ENCODE results near the gene AMOTL2.
A peak's percentile ranks its signal among the peaks of the same experiment; 100 is the strongest.

The AMOTL2 gene

GRCh38 chr3:134364061-134364935 is 9.9 kb downstream of the AMOTL2 start:
- in situ Hi-C loops (cut with MboI; ENCODE audit: low pct_unique_long_range_greater_than_20kb, low sequenced_read_pairs, unreplicated experiment) = no loop called here
- no peak for TF ChIP-seq CTCF (IDR thresholded peaks at IDR 0.05; ENCODE audit: extremely low read depth, insufficient read depth, missing control alignments)
- DNase-seq (ENCODE audit: low spot score) = peak; percentile 48

GRCh38 chr3:134363381-134363755 is 10.9 kb downstream of the AMOTL2 start:
- TF ChIP-seq CTCF (IDR thresholded peaks at IDR 0.05; ENCODE audit: extremely low read depth, insufficient read depth, missing control alignments) = no peak
- no peak for DNase-seq (ENCODE audit: low spot score)
- in situ Hi-C loops (cut with MboI; ENCODE audit: low pct_unique_long_range_greater_than_20kb, low sequenced_read_pairs, unreplicated experiment) = no loop called here

DNA sequence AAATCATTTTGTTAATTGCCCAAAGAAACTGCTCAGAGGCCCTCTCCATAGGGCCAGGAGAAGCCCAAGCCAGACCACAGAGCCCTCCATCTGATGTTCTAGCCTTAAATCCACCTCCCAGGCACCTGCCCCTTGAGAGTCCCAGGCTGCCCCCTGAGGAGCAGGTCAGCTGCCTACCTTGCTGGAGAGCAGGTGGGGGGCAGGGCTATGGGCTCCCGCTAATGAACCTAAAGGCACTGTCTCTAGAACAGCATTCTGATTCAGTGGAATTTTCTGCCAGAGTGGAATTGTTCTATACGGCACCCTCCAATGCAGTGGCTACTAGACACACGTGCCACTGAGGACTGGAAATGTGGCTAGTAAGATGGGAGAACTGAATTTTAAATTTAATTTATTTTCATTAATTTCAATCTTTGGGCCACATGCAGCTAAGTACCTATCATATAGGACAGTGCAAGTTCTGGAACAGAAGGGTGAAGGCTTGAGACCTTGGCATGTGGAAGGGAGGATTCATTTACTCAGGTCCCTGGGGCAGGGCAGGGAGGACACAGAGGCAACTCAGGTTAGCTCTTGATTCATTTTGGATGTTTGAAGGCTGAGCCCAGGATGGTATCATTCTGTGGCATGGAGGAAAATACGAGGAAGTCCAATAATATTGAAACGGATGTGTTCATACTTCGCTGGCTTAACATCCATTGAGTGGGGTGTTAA is 11.4 kb downstream of the AMOTL2 start:
- TF ChIP-seq CTCF (IDR thresholded peaks at IDR 0.05; ENCODE audit: extremely low read depth, insufficient read depth, missing control alignments) = no peak
- peak; percentile 31 for DNase-seq (ENCODE audit: low spot score)
- in situ Hi-C loops (cut with MboI; ENCODE audit: low pct_unique_long_range_greater_than_20kb, low sequenced_read_pairs, unreplicated experiment) = no loop called here

- no peak for DNase-seq (ENCODE audit: low spot score)
- TF ChIP-seq CTCF (IDR thresholded peaks at IDR 0.05; ENCODE audit: extremely low read depth, insufficient read depth, missing control alignments) = no peak
- in situ Hi-C loops (cut with MboI; ENCODE audit: low pct_unique_long_range_greater_than_20kb, low sequenced_read_pairs, unreplicated experiment) = no loop called here
Observed at GRCh38 chr3:134362221-134362620, 12.0 kb downstream of the AMOTL2 start.

GRCh38 chr3:134361162-134361835 is 12.9 kb downstream of the AMOTL2 start:
- no peak for DNase-seq (ENCODE audit: low spot score)
- no peak for TF ChIP-seq CTCF (IDR thresholded peaks at IDR 0.05; ENCODE audit: extremely low read depth, insufficient read depth, missing control alignments)
- in situ Hi-C loops (cut with MboI; ENCODE audit: low pct_unique_long_range_greater_than_20kb, low sequenced_read_pairs, unreplicated experiment) = no loop called here

DNA sequence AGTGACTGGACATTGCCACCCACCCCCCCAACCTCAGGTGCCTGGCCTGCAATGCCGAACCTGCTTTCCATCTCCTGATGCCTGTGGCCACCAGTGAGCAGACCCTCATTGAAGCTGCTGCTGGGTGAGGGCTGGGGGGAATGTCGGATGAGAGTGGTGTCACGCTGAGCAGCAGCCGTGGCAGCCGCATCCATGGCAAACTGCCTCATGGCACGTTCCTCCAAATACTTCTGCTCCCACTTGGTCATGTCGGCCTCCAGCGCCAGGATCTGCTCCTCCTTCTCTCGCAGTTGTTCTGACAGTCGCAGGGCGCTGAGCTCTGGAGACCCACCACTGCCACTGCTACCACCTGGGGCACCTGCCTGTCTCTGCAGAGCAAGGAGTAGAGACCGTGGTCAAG is 14.2 kb downstream of the AMOTL2 start:
- TF ChIP-seq CTCF (IDR thresholded peaks at IDR 0.05; ENCODE audit: extremely low read depth, insufficient read depth, missing control alignments) = no peak
- no peak for DNase-seq (ENCODE audit: low spot score)
- in situ Hi-C loops (cut with MboI; ENCODE audit: low pct_unique_long_range_greater_than_20kb, low sequenced_read_pairs, unreplicated experiment) = no loop called here
